Uterus (tissue), 2 donors: ENCODE data around the gene MAML2.

Experiments
- CTCF ChIP-seq, 4 experiments: fragments of 200-600 bp in 2 of 4; fragments of 450-650 bp in 2 of 4; sonication (generic) in 2 of 4; IDR thresholded peaks; one replicate each; pipeline ENCODE4 v1.5.1; 2016 to 2019; ENCODE audit warnings: antibody characterized with exemption in 4 of 4, mild to moderate bottlenecking in 2 of 4, moderate library complexity in 1 of 4
- POLR2A ChIP-seq, 2 donors: fragments of 450-650 bp; IDR thresholded peaks; one replicate each; pipeline ENCODE4 v1.6.1; 2016; ENCODE audit warnings: antibody characterized with exemption in 2 of 2, mild to moderate bottlenecking in 1 of 2, moderate library complexity in 1 of 2

DNA sequence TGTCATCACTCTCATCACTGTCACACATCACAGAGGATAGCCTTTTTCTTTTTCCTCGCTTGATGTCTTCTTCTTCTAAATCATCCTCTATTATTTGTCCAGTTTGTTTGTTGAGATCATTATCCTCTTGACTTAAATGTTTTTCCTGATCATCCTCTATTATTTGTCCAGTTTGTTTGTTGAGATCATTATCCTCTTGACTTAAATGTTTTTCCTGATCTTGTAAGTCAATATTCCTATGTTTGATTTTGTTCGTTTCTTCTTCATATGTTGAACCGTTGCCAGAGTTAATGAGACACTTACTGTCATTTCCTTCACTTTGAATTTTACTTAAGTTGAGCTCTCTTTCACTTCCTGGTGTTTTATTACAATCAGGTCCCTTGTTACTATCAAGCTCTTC lies 41.2 kb upstream of the MAML2 start:
- TF ChIP-seq POLR2A (IDR thresholded peaks at IDR 0.05) (no peak), CTCF (IDR thresholded peaks at IDR 0.05) (no peak)
